Neural cell (in vitro differentiated cells): ENCODE measurements around the gene IRF9.

ENCODE experiments used
- EZH2 ChIP-seq: fragments of 200-600, 300-800 bp; shearing (Covaris generic), sonication (generic); IDR thresholded peaks from 2 replicates; pipeline ENCODE4 v1.6.1; 2014; ENCODE audit warnings: antibody characterized with exemption, low read length, borderline replicate concordance, mild to moderate bottlenecking; ENCODE audit not compliant: insufficient read depth, poor library complexity, severe bottlenecking
- RAD21 ChIP-seq: fragments of 450-650 bp; conservative IDR thresholded peaks from 2 replicates; pipeline ENCODE4 v1.6.1; 2014; ENCODE audit warnings: antibody characterized with exemption, mild to moderate bottlenecking, moderate library complexity
- TF ChIP-seq, protein P1 (sequence below): fragments of 450-650 bp; IDR thresholded peaks from 2 replicates; pipeline ENCODE4 v1.5.1; 2014; ENCODE audit warnings: antibody characterized with exemption, mild to moderate bottlenecking, moderate library complexity; ENCODE audit not compliant: poor library complexity, severe bottlenecking

DNA sequence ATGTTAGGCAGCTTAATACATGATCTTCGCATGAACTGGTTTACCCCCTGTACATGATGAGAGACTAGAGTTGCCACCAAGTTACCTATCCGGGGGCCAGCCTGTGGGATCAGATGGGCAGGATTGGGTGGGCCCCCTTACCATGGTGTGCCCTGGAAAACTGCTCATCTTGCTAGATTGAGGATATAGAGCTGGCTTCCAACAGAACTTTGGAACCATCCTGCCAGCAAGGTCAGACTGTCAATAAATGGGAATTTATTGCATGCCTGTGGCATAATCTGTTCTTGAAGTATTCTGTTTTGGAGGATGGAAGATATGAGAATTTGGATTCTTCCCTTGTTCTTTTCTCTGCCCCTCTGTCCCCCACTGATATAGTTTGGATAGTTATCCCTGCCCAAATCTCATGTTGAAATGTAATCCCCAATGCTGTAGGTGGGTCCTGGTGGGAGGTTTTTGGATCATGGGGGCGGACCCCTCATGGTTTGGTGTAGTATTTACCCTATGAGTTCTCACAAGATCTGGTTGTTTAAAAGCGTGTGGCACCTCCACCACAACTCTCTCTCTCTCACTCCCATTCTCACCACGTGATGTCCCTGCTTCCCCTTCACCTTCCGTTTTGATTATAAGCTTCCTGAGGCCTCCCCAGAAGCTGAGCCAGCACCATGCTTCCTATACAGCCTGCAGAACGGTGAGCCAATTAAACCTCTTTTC lies 37.9 kb downstream of the IRF9 start:
- TF ChIP-seq RAD21 (no peak), EZH2 (no peak)
- TF ChIP-seq, protein P1, sequence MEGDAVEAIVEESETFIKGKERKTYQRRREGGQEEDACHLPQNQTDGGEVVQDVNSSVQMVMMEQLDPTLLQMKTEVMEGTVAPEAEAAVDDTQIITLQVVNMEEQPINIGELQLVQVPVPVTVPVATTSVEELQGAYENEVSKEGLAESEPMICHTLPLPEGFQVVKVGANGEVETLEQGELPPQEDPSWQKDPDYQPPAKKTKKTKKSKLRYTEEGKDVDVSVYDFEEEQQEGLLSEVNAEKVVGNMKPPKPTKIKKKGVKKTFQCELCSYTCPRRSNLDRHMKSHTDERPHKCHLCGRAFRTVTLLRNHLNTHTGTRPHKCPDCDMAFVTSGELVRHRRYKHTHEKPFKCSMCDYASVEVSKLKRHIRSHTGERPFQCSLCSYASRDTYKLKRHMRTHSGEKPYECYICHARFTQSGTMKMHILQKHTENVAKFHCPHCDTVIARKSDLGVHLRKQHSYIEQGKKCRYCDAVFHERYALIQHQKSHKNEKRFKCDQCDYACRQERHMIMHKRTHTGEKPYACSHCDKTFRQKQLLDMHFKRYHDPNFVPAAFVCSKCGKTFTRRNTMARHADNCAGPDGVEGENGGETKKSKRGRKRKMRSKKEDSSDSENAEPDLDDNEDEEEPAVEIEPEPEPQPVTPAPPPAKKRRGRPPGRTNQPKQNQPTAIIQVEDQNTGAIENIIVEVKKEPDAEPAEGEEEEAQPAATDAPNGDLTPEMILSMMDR = no peak
